Esophagus squamous epithelium (tissue), 5 donors: Measurements from ENCODE around the gene CANT1. TPM values are rescaled to one million over a fixed set of nuclear protein-coding genes. Genes with fewer than 3 reads are reported as not detected.

Experiments used
- DNase-seq: peaks from one replicate; lab custom pipeline; 2025; lab: John Stamatoyannopoulos, UW
- H3K27ac ChIP-seq, 4 donors: fragments of 200-600 bp; sonication (generic); one replicate each; pipeline ENCODE4 v1.5.1; 2016 to 2019; ENCODE audit warnings: mild to moderate bottlenecking in 1 of 4
- H3K27me3 ChIP-seq, 4 donors: fragments of 200-600 bp; sonication (generic); 1 replicate in 3 of 4; 2 replicates in 1 of 4; pipeline versions ENCODE4 v1.5.1 to v1.6.0; 2017 to 2021; ENCODE audit warnings: antibody characterized with exemption in 1 of 4
- H3K36me3 ChIP-seq, 3 donors: fragments of 200-600 bp; sonication (generic); one replicate each; pipeline ENCODE4 v1.5.1; 2016 to 2019
- H3K4me1 ChIP-seq, 3 donors: fragments of 200-600 bp; sonication (generic); one replicate each; pipeline ENCODE4 v1.5.1; 2017 to 2019
- H3K4me3 ChIP-seq, 4 donors: fragments of 200-600 bp; sonication (generic); 1 replicate in 3 of 4; 2 replicates in 1 of 4; pipeline ENCODE4 v1.5.1; 2016 to 2019; ENCODE audit warnings: mild to moderate bottlenecking in 2 of 4, moderate library complexity in 1 of 4
- H3K9me3 ChIP-seq, 3 donors: fragments of 200-600 bp; sonication (generic); one replicate each; pipeline ENCODE4 v1.5.1; 2016 to 2019
- POLR2A ChIP-seq, 4 donors: fragments of 450-650 bp; IDR thresholded peaks; one replicate each; pipeline ENCODE4 v1.6.1; 2017; ENCODE audit warnings: antibody characterized with exemption in 4 of 4, mild to moderate bottlenecking in 4 of 4, moderate library complexity in 3 of 4
- WGBS, 2 donors: methylation state at CpG; one replicate each; pipeline ENCODE4 v1.1.5; 2018; 5-methylcytosine and 5-hydroxymethylcytosine counted together
- intact Hi-C: fragments of 100-400 bp; cut with DNase I; formaldehyde crosslinking; loops from one replicate; pipeline ENCODE4 v1.15.0; 2022
- total RNA-seq, 4 donors: library from RNA; depleted of rRNA; stranded (reverse); fragments of >200 nt; gene quantifications; one replicate each; pipeline ENCODE4 v1.1.0, GENCODE V29; 2016
- TF ChIP-seq, protein P1 (sequence below), 6 experiments: fragments of 450-650 bp in 4 of 6; fragments of 200-600 bp in 2 of 6; sonication (generic) in 2 of 6; IDR thresholded peaks; one replicate each; pipeline ENCODE4 v1.5.1; 2016 to 2019; ENCODE audit warnings: antibody characterized with exemption in 6 of 6, mild to moderate bottlenecking in 4 of 6, moderate library complexity in 4 of 6
- donor health status: DM: yes; HTN: yes; CAD: no.

Gene CANT1
- total RNA-seq, 4 donors from 2014 or later, result 36.2 to 58.8 (median 38.3) TPM

DNA sequence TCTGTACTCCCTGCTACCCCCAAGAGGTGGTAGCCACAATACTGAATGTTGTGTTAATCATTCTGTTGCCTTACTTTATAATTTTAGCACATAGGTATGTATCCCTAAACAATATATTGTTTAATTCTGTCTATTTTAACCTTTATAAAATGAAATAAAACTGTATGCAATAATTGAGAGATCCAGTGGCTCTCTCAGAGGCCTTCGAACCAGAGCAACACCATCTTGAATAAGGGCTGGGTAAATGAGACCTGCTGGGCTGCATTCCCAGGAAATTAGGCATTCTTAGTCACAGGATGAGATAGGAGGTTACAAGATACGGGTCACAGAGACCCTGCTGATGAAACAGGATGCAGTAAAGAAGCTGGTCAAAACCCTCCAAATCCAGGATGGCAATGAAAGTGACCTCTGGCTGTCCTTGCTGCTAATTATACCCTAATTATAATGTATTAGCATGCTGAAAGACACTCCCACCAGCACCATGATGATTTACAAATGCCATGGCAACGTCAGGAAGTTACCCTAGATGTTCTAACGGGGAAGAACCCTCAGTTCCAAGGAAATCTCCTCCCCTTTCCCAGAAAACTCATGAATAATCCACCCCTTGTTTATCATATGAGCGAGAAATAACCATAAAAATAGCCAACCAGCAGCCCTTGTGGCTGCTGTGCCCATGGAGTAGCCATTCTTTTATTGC lies 2.0 kb upstream of the CANT1 start:
- Histone ChIP-seq H3K9me3 (no peaks in the 10 kb centered on the region), H3K27ac (peak overlapping the region in 3 of 4 donors; percentile 1 to 40 (median 27)), H3K36me3 (peaks cover 0 to 5% (median 0%) of the 10 kb centered on the region in 3 donors), H3K27me3 (no peaks in the 10 kb centered on the region), H3K4me3 (no peak overlapping the region), H3K4me1 (peaks cover 25 to 42% (median 26%) of the 10 kb centered on the region in 3 donors)
- 42 to 50% methylated on average over 5 of the region's 5 CpGs for WGBS, 2 donors
- no peak for DNase-seq
- intact Hi-C loops, result no loop called here
- no peak for TF ChIP-seq POLR2A (IDR thresholded peaks at IDR 0.05)
- TF ChIP-seq, protein P1, sequence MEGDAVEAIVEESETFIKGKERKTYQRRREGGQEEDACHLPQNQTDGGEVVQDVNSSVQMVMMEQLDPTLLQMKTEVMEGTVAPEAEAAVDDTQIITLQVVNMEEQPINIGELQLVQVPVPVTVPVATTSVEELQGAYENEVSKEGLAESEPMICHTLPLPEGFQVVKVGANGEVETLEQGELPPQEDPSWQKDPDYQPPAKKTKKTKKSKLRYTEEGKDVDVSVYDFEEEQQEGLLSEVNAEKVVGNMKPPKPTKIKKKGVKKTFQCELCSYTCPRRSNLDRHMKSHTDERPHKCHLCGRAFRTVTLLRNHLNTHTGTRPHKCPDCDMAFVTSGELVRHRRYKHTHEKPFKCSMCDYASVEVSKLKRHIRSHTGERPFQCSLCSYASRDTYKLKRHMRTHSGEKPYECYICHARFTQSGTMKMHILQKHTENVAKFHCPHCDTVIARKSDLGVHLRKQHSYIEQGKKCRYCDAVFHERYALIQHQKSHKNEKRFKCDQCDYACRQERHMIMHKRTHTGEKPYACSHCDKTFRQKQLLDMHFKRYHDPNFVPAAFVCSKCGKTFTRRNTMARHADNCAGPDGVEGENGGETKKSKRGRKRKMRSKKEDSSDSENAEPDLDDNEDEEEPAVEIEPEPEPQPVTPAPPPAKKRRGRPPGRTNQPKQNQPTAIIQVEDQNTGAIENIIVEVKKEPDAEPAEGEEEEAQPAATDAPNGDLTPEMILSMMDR (IDR thresholded peaks at IDR 0.05), result no peak

DNA sequence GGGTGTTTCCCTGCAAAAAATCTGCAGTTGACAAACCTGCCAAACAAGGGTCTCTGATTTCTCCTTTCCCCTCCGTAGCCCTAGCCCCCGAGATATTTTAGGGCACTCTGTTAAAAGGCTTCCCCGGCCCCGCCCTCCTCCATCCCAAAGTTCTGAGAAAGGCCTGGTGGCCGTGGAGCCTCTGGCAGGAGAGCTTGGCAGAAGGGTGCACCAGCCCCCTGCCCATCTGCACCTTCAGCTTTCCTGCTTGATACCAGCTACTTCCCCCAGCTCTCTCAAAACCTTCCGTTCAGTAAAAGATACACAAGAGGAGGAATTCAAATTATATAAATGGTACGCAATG lies 711 bp upstream of the CANT1 start:
- Histone ChIP-seq H3K4me3 (peak overlapping the region in 3 of 4 donors; percentile 80 to 100 (median 86)), H3K9me3 (no peaks in the 10 kb centered on the region), H3K27me3 (no peaks in the 10 kb centered on the region), H3K36me3 (peaks cover 0 to 5% (median 0%) of the 10 kb centered on the region in 3 donors), H3K27ac (peak overlapping the region; percentile 90 to 97 (median 94)), H3K4me1 (peaks cover 33 to 55% (median 39%) of the 10 kb centered on the region in 3 donors)
- no peak for TF ChIP-seq POLR2A (IDR thresholded peaks at IDR 0.05)
- TF ChIP-seq, protein P1 (IDR thresholded peaks at IDR 0.05), result no peak
- no peak for DNase-seq
- WGBS, 2 donors, result 50 to 55% methylated on average over 7 of the region's 7 CpGs
- intact Hi-C loops, result no loop called here

DNA sequence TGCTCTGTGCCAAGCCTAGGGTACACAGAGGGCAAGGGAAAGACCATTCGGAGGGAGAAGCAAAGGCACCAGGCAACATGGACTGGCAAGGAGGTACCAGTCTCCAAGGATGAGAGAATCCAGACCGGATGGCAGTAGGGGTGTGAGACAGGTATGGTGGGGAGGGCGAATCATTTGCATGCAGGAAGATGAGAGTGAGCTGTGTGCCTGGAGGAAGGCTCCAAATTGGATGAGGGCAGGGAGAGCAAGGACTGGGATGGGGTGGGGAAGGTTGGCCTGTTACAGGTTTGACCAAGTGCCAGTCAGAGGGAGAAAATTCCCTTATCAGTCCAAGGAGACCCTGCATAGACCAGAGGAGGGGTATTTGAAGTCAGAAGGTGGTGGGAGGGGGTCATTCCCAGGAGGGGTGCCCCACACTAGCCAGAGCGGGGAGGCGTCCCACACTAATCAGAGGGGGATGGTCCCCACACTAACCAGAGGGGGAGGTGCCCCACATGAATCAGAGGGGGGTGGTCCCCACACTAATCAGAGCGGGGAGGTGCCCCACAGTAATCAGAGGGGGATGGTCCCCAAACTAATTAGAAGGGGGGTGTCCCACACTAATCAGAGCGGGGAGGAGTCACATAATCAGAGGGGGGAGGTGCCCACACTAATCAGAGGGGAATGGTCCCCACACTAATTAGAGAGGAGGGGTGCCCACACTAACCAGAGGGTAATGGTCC lies 737 bp downstream of the CANT1 start:
- intact Hi-C loops, result no loop called here
- H3K9me3 ChIP-seq, result no peaks in the 10 kb centered on the region
- no peak for DNase-seq
- no peaks in the 10 kb centered on the region for H3K27me3 ChIP-seq
- TF ChIP-seq, protein P1 (IDR thresholded peaks at IDR 0.05), result no peak
- H3K36me3 ChIP-seq, result peaks cover 0 to 5% (median 0%) of the 10 kb centered on the region in 3 donors
- WGBS, 2 donors, result 32 to 43% methylated on average over 4 to 5 of the region's 7 CpGs
- peak overlapping the region; percentile 73 to 100 (median 83) for H3K4me3 ChIP-seq
- peaks cover 33 to 59% (median 41%) of the 10 kb centered on the region in 3 donors for H3K4me1 ChIP-seq
- peak overlapping the region; percentile 90 to 97 (median 94) for H3K27ac ChIP-seq

DNA sequence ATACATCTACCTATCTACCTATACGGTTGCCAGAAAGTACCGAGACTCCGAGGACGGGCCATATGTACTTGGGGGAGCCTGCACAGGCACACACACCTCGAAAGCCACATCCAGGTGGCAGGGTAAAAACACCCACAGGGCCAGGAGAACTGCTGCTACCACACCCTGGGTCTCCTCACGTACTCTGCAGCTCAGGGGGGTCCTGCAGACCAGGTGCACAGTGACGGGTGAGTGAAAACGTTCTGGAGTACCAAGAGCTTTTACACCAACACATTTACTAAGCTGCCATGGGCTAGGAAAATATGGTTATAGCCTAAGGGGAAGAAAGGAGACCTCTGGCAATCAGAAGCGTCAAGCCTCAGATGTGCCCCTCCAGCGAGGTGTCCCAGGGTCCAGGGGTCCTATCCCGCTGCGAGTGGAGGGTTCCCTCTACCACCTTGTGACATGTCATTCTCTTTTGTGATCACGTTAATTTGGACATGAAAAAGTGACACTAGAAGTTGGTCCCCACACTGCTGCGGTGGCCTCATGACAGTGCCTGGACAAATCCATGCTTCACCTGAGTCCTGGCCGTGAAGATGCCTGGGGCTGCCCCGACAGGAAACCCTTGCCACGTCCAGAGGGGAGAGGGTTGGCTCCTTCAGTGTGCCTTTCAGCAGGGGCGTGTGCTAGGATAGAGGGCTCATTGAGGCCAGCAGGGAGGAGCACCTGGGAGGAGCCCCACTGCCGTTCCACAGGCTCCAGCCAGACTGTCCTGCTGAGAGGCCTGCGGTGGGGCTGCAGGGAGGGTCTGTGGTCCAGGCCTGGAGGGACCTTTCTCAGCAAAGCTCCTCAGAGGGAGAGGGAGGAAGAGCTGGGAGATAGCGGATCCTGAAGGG lies 1.8 kb downstream of the CANT1 start:
- WGBS, 2 donors, result 70 to 71% methylated on average over 9 to 17 of the region's 21 CpGs
- peak overlapping the region in 3 of 4 donors; percentile 80 to 100 (median 86) for H3K4me3 ChIP-seq

More for the DNA sequence above, 1.8 kb downstream of the CANT1 start:
- no peak for DNase-seq
- no peak for TF ChIP-seq POLR2A (IDR thresholded peaks at IDR 0.05)
- TF ChIP-seq, protein P1 (IDR thresholded peaks at IDR 0.05), result no peak
- H3K4me1 ChIP-seq, result peaks cover 37 to 59% (median 41%) of the 10 kb centered on the region in 3 donors
- no peaks in the 10 kb centered on the region for H3K27me3 ChIP-seq
- H3K9me3 ChIP-seq, result no peaks in the 10 kb centered on the region
- intact Hi-C loops, result no loop called here
- peaks cover 0 to 16% (median 0%) of the 10 kb centered on the region in 3 donors for H3K36me3 ChIP-seq
- peak overlapping the region in 2 of 4 donors; percentile 90 to 95 for H3K27ac ChIP-seq
